ENCODE data around the gene CNNM4.
"Not testable (repeated sequence)": the region's sequence is repeated elsewhere in the genome, so short reads cannot be mapped to it uniquely, and the experiment has no call there.

The CNNM4 gene

GRCh38 chr2:96804986-96805385 lies 44.3 kb downstream of the CNNM4 start:
- DNase-seq (no peak), ATAC-seq (ENCODE audit: insufficient read depth, low read depth) (no peak)
- no peaks in the 10 kb centered on the region for H3K9me3 ChIP-seq (ENCODE audit: insufficient read depth, low read length, severe bottlenecking)
- no peaks in the 10 kb centered on the region; the same call in 1 of the 2 replicates for H4K20me1 ChIP-seq (ENCODE audit: insufficient read depth, low read length)
- no peaks in the 10 kb centered on the region for H3K4me1 ChIP-seq (ENCODE audit: insufficient read depth, low read length)
- no peak overlapping the region for H3K4me2 ChIP-seq (ENCODE audit: insufficient read depth, low read length)
- peaks cover 35% of the 10 kb centered on the region for H3K36me3 ChIP-seq (ENCODE audit: insufficient read depth, low read length)
- TF ChIP-seq CTCF (IDR thresholded peaks at IDR 0.05; ENCODE audit: borderline replicate concordance, extremely low read depth, low read length, poor library complexity, severe bottlenecking) (no peak), EZH2 (IDR thresholded peaks at IDR 0.05; ENCODE audit: borderline replicate concordance, low read depth, low read length, severe bottlenecking) (no peak)
- H3K4me3 ChIP-seq (ENCODE audit: low read depth in 1 of 2, low read length in 2 of 2): no peak overlapping the region
- H3K27me3 ChIP-seq (ENCODE audit: insufficient read depth, low read length, poor library complexity): no peaks in the 10 kb centered on the region
- H3K27ac ChIP-seq (ENCODE audit: low read length): no peak overlapping the region
- no peaks in the 10 kb centered on the region for H3K79me2 ChIP-seq (ENCODE audit: insufficient read depth, low read length)
- H2AFZ ChIP-seq (ENCODE audit: low read depth, low read length): no peak overlapping the region
- no peak overlapping the region for H3K9ac ChIP-seq (ENCODE audit: low read depth, low read length)

DNA sequence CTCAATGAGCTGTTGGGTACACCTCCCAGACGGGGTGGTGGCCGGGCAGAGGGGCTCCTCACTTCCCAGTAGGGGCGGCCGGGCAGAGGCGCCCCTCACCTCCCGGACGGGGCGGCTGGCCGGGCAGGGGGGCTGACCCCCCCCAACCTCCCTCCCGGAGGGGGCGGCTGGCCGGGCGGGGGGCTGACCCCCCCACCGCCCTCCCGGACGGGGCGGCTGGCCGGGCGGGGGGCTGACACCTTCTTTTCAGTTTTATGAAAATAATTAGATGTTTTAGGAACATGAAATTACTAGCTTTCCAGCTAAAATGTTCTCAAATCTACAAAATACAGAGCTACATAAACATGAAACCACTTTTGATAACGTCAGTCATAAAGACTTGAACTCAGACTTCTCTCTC lies 45.2 kb downstream of the CNNM4 start:
- not testable (repeated sequence) for H3K27me3 ChIP-seq (ENCODE audit: insufficient read depth, low read length, poor library complexity); H3K4me3 ChIP-seq (ENCODE audit: low read depth in 1 of 2, low read length in 2 of 2); H3K27ac ChIP-seq (ENCODE audit: low read length); DNase-seq; H3K79me2 ChIP-seq (ENCODE audit: insufficient read depth, low read length); H4K20me1 ChIP-seq (ENCODE audit: insufficient read depth, low read length); H3K4me1 ChIP-seq (ENCODE audit: insufficient read depth, low read length); H3K9me3 ChIP-seq (ENCODE audit: insufficient read depth, low read length, severe bottlenecking); H3K4me2 ChIP-seq (ENCODE audit: insufficient read depth, low read length); ATAC-seq (ENCODE audit: insufficient read depth, low read depth); H2AFZ ChIP-seq (ENCODE audit: low read depth, low read length); H3K9ac ChIP-seq (ENCODE audit: low read depth, low read length)
- H3K36me3 ChIP-seq (ENCODE audit: insufficient read depth, low read length): peaks cover 33% of the 10 kb centered on the region

- H3K9ac ChIP-seq (ENCODE audit: low read depth, low read length): no peak overlapping the region
- H3K4me3 ChIP-seq (ENCODE audit: low read depth in 1 of 2, low read length in 2 of 2): no peak overlapping the region
- no peak overlapping the region for H3K4me2 ChIP-seq (ENCODE audit: insufficient read depth, low read length)
- no peak for ATAC-seq (ENCODE audit: insufficient read depth, low read depth)
- H3K27me3 ChIP-seq (ENCODE audit: insufficient read depth, low read length, poor library complexity): no peaks in the 10 kb centered on the region
- no peak overlapping the region for H3K27ac ChIP-seq (ENCODE audit: low read length)
- no peaks in the 10 kb centered on the region; the same call in 1 of the 2 replicates for H4K20me1 ChIP-seq (ENCODE audit: insufficient read depth, low read length)
- no peaks in the 10 kb centered on the region for H3K4me1 ChIP-seq (ENCODE audit: insufficient read depth, low read length)
- no peaks in the 10 kb centered on the region for H3K79me2 ChIP-seq (ENCODE audit: insufficient read depth, low read length)
- no peak overlapping the region for H2AFZ ChIP-seq (ENCODE audit: low read depth, low read length)
- TF ChIP-seq CTCF (IDR thresholded peaks at IDR 0.05; ENCODE audit: borderline replicate concordance, extremely low read depth, low read length, poor library complexity, severe bottlenecking) (no peak), EZH2 (IDR thresholded peaks at IDR 0.05; ENCODE audit: borderline replicate concordance, low read depth, low read length, severe bottlenecking) (no peak)
- H3K9me3 ChIP-seq (ENCODE audit: insufficient read depth, low read length, severe bottlenecking): no peaks in the 10 kb centered on the region
- peaks cover 27% of the 10 kb centered on the region for H3K36me3 ChIP-seq (ENCODE audit: insufficient read depth, low read length)
- no peak for DNase-seq
Observed at GRCh38 chr2:96806468-96807126, 45.9 kb downstream of the CNNM4 start.

- no peak overlapping the region for H2AFZ ChIP-seq (ENCODE audit: low read depth, low read length)
- no peaks in the 10 kb centered on the region for H3K27me3 ChIP-seq (ENCODE audit: insufficient read depth, low read length, poor library complexity)
- H4K20me1 ChIP-seq (ENCODE audit: insufficient read depth, low read length): no peaks in the 10 kb centered on the region
- TF ChIP-seq EZH2 (IDR thresholded peaks at IDR 0.05; ENCODE audit: borderline replicate concordance, low read depth, low read length, severe bottlenecking): no peak
- TF ChIP-seq CTCF (IDR thresholded peaks at IDR 0.05; ENCODE audit: borderline replicate concordance, extremely low read depth, low read length, poor library complexity, severe bottlenecking): no peak
- H3K79me2 ChIP-seq (ENCODE audit: insufficient read depth, low read length): no peaks in the 10 kb centered on the region
- H3K4me1 ChIP-seq (ENCODE audit: insufficient read depth, low read length): no peaks in the 10 kb centered on the region
- H3K4me3 ChIP-seq (ENCODE audit: low read depth in 1 of 2, low read length in 2 of 2): no peak overlapping the region
- H3K27ac ChIP-seq (ENCODE audit: low read length): no peak overlapping the region
- ATAC-seq (ENCODE audit: insufficient read depth, low read depth): no peak
- no peak overlapping the region for H3K9ac ChIP-seq (ENCODE audit: low read depth, low read length)
- H3K4me2 ChIP-seq (ENCODE audit: insufficient read depth, low read length): no peak overlapping the region
- H3K9me3 ChIP-seq (ENCODE audit: insufficient read depth, low read length, severe bottlenecking): no peaks in the 10 kb centered on the region
- DNase-seq: no peak
- peaks cover 22% of the 10 kb centered on the region for H3K36me3 ChIP-seq (ENCODE audit: insufficient read depth, low read length)
Observed at GRCh38 chr2:96807127-96807471, 46.4 kb downstream of the CNNM4 start.

Measured in DND-41 (cell line).